ENCODE measurements around the gene SMPX. TPM values are rescaled to one million over a fixed set of nuclear protein-coding genes. Genes with fewer than 3 reads are reported as not detected.
A peak's percentile ranks its signal among the peaks of the same experiment; 100 is the strongest.

Gene SMPX
- total RNA-seq, 2 donors from 2014 or later, result 403 to 651 TPM

GRCh38 chrX:21728276-21728968 is 29.5 kb downstream of the SMPX start:
- no peak for DNase-seq (ENCODE audit: low spot score)
- TF ChIP-seq, protein P1, sequence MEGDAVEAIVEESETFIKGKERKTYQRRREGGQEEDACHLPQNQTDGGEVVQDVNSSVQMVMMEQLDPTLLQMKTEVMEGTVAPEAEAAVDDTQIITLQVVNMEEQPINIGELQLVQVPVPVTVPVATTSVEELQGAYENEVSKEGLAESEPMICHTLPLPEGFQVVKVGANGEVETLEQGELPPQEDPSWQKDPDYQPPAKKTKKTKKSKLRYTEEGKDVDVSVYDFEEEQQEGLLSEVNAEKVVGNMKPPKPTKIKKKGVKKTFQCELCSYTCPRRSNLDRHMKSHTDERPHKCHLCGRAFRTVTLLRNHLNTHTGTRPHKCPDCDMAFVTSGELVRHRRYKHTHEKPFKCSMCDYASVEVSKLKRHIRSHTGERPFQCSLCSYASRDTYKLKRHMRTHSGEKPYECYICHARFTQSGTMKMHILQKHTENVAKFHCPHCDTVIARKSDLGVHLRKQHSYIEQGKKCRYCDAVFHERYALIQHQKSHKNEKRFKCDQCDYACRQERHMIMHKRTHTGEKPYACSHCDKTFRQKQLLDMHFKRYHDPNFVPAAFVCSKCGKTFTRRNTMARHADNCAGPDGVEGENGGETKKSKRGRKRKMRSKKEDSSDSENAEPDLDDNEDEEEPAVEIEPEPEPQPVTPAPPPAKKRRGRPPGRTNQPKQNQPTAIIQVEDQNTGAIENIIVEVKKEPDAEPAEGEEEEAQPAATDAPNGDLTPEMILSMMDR (IDR thresholded peaks at IDR 0.05), result no peak
- no peak overlapping the region for H3K27ac ChIP-seq
- H3K27me3 ChIP-seq, result no peaks in the 10 kb centered on the region
- H3K4me3 ChIP-seq, result no peak overlapping the region
- no peaks in the 10 kb centered on the region for H3K9me3 ChIP-seq
- H3K4me1 ChIP-seq, result no peaks in the 10 kb centered on the region
- no peaks in the 10 kb centered on the region for H3K36me3 ChIP-seq

DNA sequence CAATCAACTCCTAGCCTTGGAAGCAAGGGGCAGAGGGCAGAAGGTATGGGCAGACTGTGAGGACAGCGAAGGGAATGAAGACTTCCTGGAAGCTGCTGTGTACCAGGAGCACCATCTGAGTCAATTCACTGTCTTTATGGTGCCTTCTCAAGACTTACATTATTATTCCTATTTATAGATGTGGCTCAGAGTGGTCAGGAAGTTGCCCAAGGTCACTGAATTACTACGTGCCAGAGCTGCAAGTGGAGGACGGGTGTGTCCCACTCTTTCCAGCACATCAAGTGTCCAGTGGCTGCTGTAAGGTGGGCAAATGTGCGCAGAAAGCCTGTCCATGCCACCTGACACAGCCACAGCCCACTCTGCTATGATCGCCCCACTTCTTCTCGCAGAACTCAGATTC is 32.0 kb downstream of the SMPX start:
- no peak overlapping the region for H3K27ac ChIP-seq

GRCh38 chrX:21725496-21725895 is 32.4 kb downstream of the SMPX start:
- TF ChIP-seq, protein P1 (IDR thresholded peaks at IDR 0.05), result peak in 1 of 2 donors; percentile 41
- no peaks in the 10 kb centered on the region for H3K9me3 ChIP-seq
- H3K36me3 ChIP-seq, result no peaks in the 10 kb centered on the region
- H3K27me3 ChIP-seq, result no peaks in the 10 kb centered on the region
- H3K4me1 ChIP-seq, result no peaks in the 10 kb centered on the region
- H3K4me3 ChIP-seq, result no peak overlapping the region
- H3K27ac ChIP-seq, result no peak overlapping the region
- DNase-seq (ENCODE audit: low spot score), result no peak

More for the DNA sequence above, 32.0 kb downstream of the SMPX start:
- Histone ChIP-seq H3K36me3 (no peaks in the 10 kb centered on the region), H3K27me3 (no peaks in the 10 kb centered on the region), H3K4me3 (no peak overlapping the region), H3K4me1 (no peaks in the 10 kb centered on the region), H3K9me3 (no peaks in the 10 kb centered on the region)
- TF ChIP-seq, protein P1 (IDR thresholded peaks at IDR 0.05), result no peak
- no peak for DNase-seq (ENCODE audit: low spot score)

GRCh38 chrX:21723814-21724213 is 34.1 kb downstream of the SMPX start:
- Histone ChIP-seq H3K27me3 (no peaks in the 10 kb centered on the region), H3K27ac (no peak overlapping the region), H3K9me3 (no peaks in the 10 kb centered on the region), H3K4me1 (no peaks in the 10 kb centered on the region), H3K36me3 (no peaks in the 10 kb centered on the region), H3K4me3 (no peak overlapping the region)
- no peak for DNase-seq (ENCODE audit: low spot score)
- TF ChIP-seq, protein P1 (IDR thresholded peaks at IDR 0.05), result no peak

- TF ChIP-seq, protein P1 (IDR thresholded peaks at IDR 0.05), result no peak
- H3K36me3 ChIP-seq, result no peaks in the 10 kb centered on the region
- no peak for DNase-seq (ENCODE audit: low spot score)
- no peaks in the 10 kb centered on the region for H3K4me1 ChIP-seq
- H3K4me3 ChIP-seq, result no peak overlapping the region
- H3K9me3 ChIP-seq, result no peaks in the 10 kb centered on the region
- no peak overlapping the region for H3K27ac ChIP-seq
- H3K27me3 ChIP-seq, result no peaks in the 10 kb centered on the region
Observed at GRCh38 chrX:21723084-21723483, 34.8 kb downstream of the SMPX start.

DNA sequence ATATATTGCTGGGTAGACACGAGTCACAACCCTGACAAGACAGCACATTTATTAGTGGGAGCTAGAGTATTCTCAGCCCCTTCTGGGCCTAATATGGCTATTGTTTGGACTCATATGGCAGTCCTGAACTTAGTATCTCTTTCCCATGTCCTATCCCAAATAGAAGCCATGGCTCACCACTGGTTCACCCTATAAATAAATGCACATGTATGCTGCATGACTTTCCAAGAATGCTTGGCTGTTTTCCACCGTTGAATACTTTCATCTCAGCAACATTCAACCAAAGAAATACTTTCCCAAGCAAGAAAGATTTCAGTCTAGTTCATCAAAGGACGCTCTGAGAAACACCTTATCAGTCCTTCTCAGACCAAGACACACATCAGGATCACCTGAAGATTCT is 36.7 kb downstream of the SMPX start:
- DNase-seq (ENCODE audit: low spot score), result no peak
- Histone ChIP-seq H3K36me3 (no peaks in the 10 kb centered on the region), H3K9me3 (no peaks in the 10 kb centered on the region), H3K27me3 (no peaks in the 10 kb centered on the region), H3K4me3 (no peak overlapping the region), H3K27ac (peak overlapping the region in 1 of 2 donors; percentile 5), H3K4me1 (no peaks in the 10 kb centered on the region)
- TF ChIP-seq, protein P1 (IDR thresholded peaks at IDR 0.05), result no peak
